HFFc6 (cell line): ENCODE data around the gene ABTB2. TPM values are rescaled to one million over a fixed set of nuclear protein-coding genes. Genes with fewer than 3 reads are reported as not detected.

Experiments used
- DNase-seq: peaks from one replicate; pipeline ENCODE4 v3.0.0-alpha.2; 2018
- H3K27ac Mint-ChIP-seq: 2 replicates; pipeline ENCODE4 v1.8.0; 2020; ENCODE audit warnings: mild to moderate bottlenecking, mixed read lengths
- H3K27me3 Mint-ChIP-seq: 2 replicates; pipeline ENCODE4 v1.8.0; 2021; ENCODE audit warnings: mild to moderate bottlenecking, moderate library complexity, mixed read lengths; ENCODE audit not compliant: insufficient read depth
- H3K36me3 Mint-ChIP-seq: 2 replicates; pipeline ENCODE4 v1.8.0; 2021; ENCODE audit warnings: low read depth, mixed read lengths
- H3K4me1 Mint-ChIP-seq: 2 replicates; pipeline ENCODE4 v1.8.0; 2020; ENCODE audit warnings: low read depth, mixed read lengths
- H3K4me3 Mint-ChIP-seq: 2 replicates; pipeline ENCODE4 v1.8.0; 2020; ENCODE audit warnings: mild to moderate bottlenecking, moderate library complexity, mixed read lengths
- H3K9me3 Mint-ChIP-seq: 2 replicates; pipeline ENCODE4 v1.8.0; 2020; ENCODE audit warnings: mild to moderate bottlenecking, mixed read lengths
- total RNA-seq, 6 experiments: library from RNA; stranded (reverse); fragmentation: NEBNext Ultra II Directional; extraction: Animal tissue kit (Norgen Biotek cat#: 25700); gene quantifications; 2 replicates in 1 of 6; 3 replicates in 5 of 6; pipeline ENCODE4 v1.2.3, GENCODE V29; 2021
- TF ChIP-seq, protein P1 (sequence below): fragments of 200-600 bp; sonication (generic); IDR thresholded peaks from 2 replicates; pipeline ENCODE4 v1.5.0; 2021; ENCODE audit warnings: antibody characterized with exemption, mild to moderate bottlenecking

The ABTB2 gene
- total RNA-seq, 6 experiments from 2014 or later = 2.5 to 3.6 (median 2.8) TPM

DNA sequence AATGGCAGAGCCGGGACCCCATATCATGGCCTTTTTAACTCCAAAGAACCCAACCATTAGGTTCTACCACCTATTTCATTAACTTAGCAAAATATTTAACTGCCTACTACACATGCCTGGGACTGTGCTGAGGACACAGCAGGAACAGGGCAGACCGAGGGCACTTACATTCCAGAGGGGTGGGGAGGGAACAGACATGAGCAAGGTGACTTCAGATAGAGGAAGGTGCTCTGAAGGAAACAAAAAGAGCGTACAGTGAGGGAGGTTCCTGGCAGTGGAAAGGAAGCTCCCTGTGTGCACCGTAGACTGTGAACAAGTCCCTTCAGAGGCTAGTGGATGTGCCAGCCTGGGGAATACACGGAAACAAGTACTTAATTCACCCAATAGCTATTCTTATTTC, 169.6 kb downstream of the ABTB2 start:
- Mint-ChIP-seq H3K4me3 (no peak overlapping the region), H3K27me3 (peaks cover 6% of the 10 kb centered on the region; the same call in 1 of the 2 replicates), H3K9me3 (no peaks in the 10 kb centered on the region), H3K27ac (no peak overlapping the region), H3K36me3 (no peaks in the 10 kb centered on the region), H3K4me1 (peaks cover 20% of the 10 kb centered on the region)
- TF ChIP-seq, protein P1, sequence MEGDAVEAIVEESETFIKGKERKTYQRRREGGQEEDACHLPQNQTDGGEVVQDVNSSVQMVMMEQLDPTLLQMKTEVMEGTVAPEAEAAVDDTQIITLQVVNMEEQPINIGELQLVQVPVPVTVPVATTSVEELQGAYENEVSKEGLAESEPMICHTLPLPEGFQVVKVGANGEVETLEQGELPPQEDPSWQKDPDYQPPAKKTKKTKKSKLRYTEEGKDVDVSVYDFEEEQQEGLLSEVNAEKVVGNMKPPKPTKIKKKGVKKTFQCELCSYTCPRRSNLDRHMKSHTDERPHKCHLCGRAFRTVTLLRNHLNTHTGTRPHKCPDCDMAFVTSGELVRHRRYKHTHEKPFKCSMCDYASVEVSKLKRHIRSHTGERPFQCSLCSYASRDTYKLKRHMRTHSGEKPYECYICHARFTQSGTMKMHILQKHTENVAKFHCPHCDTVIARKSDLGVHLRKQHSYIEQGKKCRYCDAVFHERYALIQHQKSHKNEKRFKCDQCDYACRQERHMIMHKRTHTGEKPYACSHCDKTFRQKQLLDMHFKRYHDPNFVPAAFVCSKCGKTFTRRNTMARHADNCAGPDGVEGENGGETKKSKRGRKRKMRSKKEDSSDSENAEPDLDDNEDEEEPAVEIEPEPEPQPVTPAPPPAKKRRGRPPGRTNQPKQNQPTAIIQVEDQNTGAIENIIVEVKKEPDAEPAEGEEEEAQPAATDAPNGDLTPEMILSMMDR = no peak
- DNase-seq = no peak

DNA sequence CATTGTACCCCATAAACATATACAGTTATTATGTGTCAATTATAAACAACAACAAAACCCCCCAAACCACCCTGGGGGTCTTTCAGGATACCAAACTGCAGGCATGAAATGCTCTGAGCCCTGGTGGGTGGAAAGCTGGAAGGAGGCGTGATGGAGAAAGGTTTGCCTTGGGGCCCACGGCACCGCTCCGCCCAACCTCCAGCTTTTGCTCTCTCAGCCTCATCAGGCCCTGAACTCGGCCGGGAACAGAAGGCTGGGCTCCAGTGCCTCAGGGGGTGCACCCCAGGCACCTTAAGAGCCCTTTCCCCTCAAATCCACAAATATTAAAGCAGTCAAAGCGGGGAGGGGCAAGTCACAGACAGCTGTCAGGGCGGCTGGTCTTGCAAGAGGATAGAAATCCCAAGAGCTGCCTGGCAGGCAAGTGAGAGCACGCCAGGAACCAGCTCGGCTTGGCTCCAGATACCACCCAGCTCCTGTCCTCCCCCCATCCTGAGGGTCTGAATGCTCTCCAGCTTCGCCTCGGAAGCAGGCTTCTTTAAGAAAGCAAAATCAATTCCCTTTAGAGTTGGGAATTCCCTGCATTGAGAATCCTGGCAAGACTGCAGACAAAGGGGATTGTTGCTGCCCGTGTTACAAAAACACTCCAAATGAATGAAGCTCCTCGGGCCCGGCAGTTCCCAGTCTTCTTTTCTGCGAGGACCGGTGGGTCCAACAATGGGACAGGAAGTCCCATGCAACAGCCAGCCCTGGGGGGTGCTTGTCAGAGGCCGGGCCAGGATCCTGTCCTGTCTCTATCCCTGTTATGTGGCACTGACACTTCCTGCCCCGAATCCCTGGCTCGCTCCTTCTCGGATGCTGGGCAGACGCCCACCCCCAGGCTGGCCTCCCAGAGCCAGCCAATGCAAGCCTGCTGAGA, 171.6 kb downstream of the ABTB2 start:
- Mint-ChIP-seq H3K4me3 (no peak overlapping the region), H3K9me3 (no peaks in the 10 kb centered on the region), H3K4me1 (no peaks in the 10 kb centered on the region; the same call in 1 of the 2 replicates), H3K36me3 (no peaks in the 10 kb centered on the region), H3K27me3 (peaks cover 6% of the 10 kb centered on the region; the same call in 1 of the 2 replicates), H3K27ac (no peak overlapping the region)
- TF ChIP-seq, protein P1 = no peak
- DNase-seq = no peak

DNA sequence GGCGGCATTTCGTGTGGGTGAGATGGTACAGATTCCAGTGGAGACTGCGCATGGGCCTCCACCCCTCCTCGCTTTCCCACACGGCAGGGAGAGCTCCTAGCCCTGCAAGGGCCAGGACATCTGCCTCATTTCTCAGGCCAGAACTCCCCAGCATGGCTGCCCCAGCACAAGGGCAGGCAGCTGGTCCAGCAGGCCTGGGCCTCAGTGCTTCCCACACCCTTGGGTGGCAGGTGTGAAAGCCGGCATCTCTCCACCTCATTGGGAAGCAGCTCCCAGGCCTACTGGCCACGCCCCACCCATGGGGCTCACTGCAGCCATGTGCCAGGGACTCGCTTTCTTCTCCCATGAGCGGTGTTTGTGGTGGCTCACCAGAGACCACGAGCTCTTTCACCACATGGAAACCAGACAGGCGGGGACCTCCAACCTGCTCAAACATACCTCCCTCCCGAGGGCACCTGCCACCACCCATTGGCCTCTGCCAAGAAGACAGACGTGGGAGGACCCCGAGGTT, 173.2 kb downstream of the ABTB2 start:
- Mint-ChIP-seq H3K27ac (no peak overlapping the region), H3K9me3 (no peaks in the 10 kb centered on the region), H3K4me3 (no peak overlapping the region), H3K36me3 (no peaks in the 10 kb centered on the region), H3K4me1 (no peaks in the 10 kb centered on the region), H3K27me3 (peaks cover 6% of the 10 kb centered on the region; the same call in 1 of the 2 replicates)
- no peak for DNase-seq
- TF ChIP-seq, protein P1 = no peak

DNA sequence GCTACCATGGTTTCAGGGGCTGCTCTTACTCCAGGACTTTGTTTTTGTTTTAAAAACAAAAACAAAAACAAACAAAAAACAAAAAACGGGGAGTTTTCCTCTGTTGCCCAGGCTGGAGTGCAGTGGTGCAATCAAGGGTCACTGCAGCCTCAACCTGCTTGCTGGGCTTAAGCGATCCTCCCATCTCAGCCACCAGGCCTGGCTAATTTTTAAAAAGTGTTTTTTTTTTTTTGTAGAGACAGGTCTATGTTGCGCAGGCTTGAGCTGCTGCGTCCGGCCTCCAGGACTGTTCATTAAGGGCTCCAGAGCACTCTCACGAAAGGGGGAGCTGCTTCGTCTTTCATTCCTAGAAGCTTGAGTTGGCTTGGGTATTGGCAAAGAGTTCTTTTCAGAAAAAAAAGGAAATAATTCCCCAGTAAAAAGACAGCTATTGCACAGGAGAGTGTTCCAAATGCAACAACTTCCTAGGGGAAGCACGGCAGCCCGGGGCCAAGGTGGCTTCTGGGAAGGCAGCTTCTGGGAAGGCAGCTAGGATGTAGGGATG, 173.9 kb downstream of the ABTB2 start:
- peaks cover 6% of the 10 kb centered on the region; the same call in 1 of the 2 replicates for H3K27me3 Mint-ChIP-seq

DNA sequence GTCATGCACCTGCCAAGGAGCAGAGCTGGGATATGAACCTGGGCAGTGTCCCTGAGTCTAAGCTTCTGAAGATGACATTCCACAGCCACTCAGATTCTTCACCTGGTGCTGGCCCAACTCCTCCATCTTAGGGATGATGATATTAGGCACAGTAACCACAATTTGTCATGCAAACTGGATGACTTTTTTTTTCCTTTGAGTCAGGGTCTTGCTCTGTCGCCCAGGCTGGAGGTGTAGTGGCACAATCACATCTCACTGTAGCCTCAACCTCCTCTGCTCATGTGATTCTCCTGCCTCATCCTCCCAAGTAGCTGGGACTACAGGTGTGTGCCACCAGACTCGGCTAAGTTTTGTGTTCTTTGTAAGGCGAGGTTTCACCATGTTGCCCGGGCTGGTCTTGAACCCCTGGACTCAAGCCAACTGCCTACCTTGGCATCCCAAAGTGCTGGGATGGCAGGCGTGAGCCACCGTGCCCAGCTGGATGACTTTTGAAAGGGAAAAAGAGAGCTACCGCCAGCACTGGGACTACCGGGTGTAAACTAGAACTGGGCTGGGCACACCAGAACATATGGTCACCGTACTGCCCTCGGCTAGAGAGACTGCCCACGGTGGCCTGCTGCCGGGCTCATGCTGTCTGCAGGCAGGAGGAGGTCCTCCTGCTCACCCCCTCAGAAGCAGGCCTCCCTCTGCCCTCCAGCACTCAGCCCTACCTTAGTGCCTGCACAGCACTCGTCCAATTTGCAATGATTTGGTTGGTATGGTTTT, 174.7 kb downstream of the ABTB2 start:
- Mint-ChIP-seq H3K4me1 (no peaks in the 10 kb centered on the region), H3K9me3 (no peaks in the 10 kb centered on the region), H3K27me3 (peaks cover 3% of the 10 kb centered on the region; the same call in 1 of the 2 replicates), H3K36me3 (no peaks in the 10 kb centered on the region), H3K27ac (no peak overlapping the region), H3K4me3 (no peak overlapping the region)
- no peak for DNase-seq
- TF ChIP-seq, protein P1 = no peak

More for the DNA sequence above, 173.9 kb downstream of the ABTB2 start:
- no peak overlapping the region for H3K27ac Mint-ChIP-seq
- no peaks in the 10 kb centered on the region for H3K4me1 Mint-ChIP-seq
- H3K4me3 Mint-ChIP-seq = no peak overlapping the region
- H3K36me3 Mint-ChIP-seq = no peaks in the 10 kb centered on the region
- TF ChIP-seq, protein P1 = no peak
- no peak for DNase-seq
- H3K9me3 Mint-ChIP-seq = no peaks in the 10 kb centered on the region
